Astrocyte (in vitro differentiated cells and primary cell): ENCODE results near the gene STRN4. TPM values are rescaled to one million over a fixed set of nuclear protein-coding genes. Genes with fewer than 3 reads are reported as not detected.
A peak's percentile ranks its signal among the peaks of the same experiment; 100 is the strongest.

Experiments used
- DNase-seq: peaks from one replicate; pipeline ENCODE4 v3.0.0-alpha.2; 2010; ENCODE audit warnings: low read depth
- FAIRE-seq: peaks from 2 replicates; lab custom pipeline; 2011; peaks lifted over from hg19 to GRCh38; lab: Jason Lieb, UNC
- H2AFZ ChIP-seq: 2 replicates; pipeline ENCODE4 v1.6.0; 2012; ENCODE audit warnings: low read depth, low read length, inconsistent platforms
- H3K27ac ChIP-seq: 2 replicates; pipeline ENCODE4 v1.5.1; 2011; ENCODE audit warnings: low read depth, low read length, inconsistent platforms
- H3K27me3 ChIP-seq: 2 replicates; pipeline ENCODE4 v1.6.0; 2011; ENCODE audit warnings: low read length, inconsistent platforms; ENCODE audit not compliant: insufficient read depth
- H3K36me3 ChIP-seq: 2 replicates; pipeline ENCODE4 v1.5.1; 2011; ENCODE audit warnings: low read length, inconsistent platforms; ENCODE audit not compliant: insufficient read depth
- H3K4me1 ChIP-seq: 2 replicates; pipeline ENCODE4 v1.5.1; 2011; ENCODE audit warnings: low read length, inconsistent platforms; ENCODE audit not compliant: insufficient read depth
- H3K4me2 ChIP-seq: 2 replicates; pipeline ENCODE4 v1.6.0; 2012; ENCODE audit warnings: low read length, inconsistent platforms
- H3K4me3 ChIP-seq: 2 replicates; pipeline ENCODE4 v1.5.1; 2011; ENCODE audit warnings: low read depth, mild to moderate bottlenecking, low read length, inconsistent platforms; ENCODE audit not compliant: insufficient read depth
- H3K79me2 ChIP-seq: 2 replicates; pipeline ENCODE4 v1.6.0; 2012; ENCODE audit warnings: mild to moderate bottlenecking, low read length, inconsistent platforms; ENCODE audit not compliant: insufficient read depth
- H3K9ac ChIP-seq: 2 replicates; pipeline ENCODE4 v1.6.0; 2012; ENCODE audit warnings: mild to moderate bottlenecking, low read length, inconsistent platforms
- H3K9me3 ChIP-seq: 2 replicates; pipeline ENCODE4 v1.5.1; 2012; ENCODE audit warnings: low read depth, mild to moderate bottlenecking, low read length, inconsistent platforms; ENCODE audit not compliant: insufficient read depth
- H4K20me1 ChIP-seq: 2 replicates; pipeline ENCODE4 v1.6.0; 2012; ENCODE audit warnings: low read length, inconsistent platforms; ENCODE audit not compliant: insufficient read depth
- H3K27ac Mint-ChIP-seq: one replicate; pipeline ENCODE4 v1.8.0; 2021; ENCODE audit warnings: mild to moderate bottlenecking, mixed read lengths; ENCODE audit not compliant: unreplicated experiment
- H3K27me3 Mint-ChIP-seq: one replicate; pipeline ENCODE4 v1.8.0; 2021; ENCODE audit warnings: low read depth, mixed read lengths; ENCODE audit not compliant: unreplicated experiment
- H3K36me3 Mint-ChIP-seq: one replicate; pipeline ENCODE4 v1.8.0; 2021; ENCODE audit warnings: low read depth, mixed read lengths; ENCODE audit not compliant: unreplicated experiment
- H3K4me1 Mint-ChIP-seq: one replicate; pipeline ENCODE4 v1.8.0; 2021; ENCODE audit warnings: low read depth, mixed read lengths; ENCODE audit not compliant: unreplicated experiment
- H3K4me3 Mint-ChIP-seq: one replicate; pipeline ENCODE4 v1.8.0; 2021; ENCODE audit warnings: mild to moderate bottlenecking, moderate library complexity, mixed read lengths; ENCODE audit not compliant: unreplicated experiment
- H3K9me3 Mint-ChIP-seq: one replicate; pipeline ENCODE4 v1.8.0; 2021; ENCODE audit warnings: mild to moderate bottlenecking, mixed read lengths; ENCODE audit not compliant: unreplicated experiment
- CTCF ChIP-seq: IDR thresholded peaks from 2 replicates; pipeline ENCODE4 v1.5.1; 2011; ENCODE audit warnings: low read depth, mild to moderate bottlenecking, inconsistent platforms, low read length, moderate library complexity; ENCODE audit not compliant: insufficient read depth
- EZH2 ChIP-seq: IDR thresholded peaks from 2 replicates; pipeline ENCODE4 v1.6.1; 2012; ENCODE audit warnings: mild to moderate bottlenecking, low read length, inconsistent platforms; ENCODE audit not compliant: insufficient read depth
- total RNA-seq: library from RNA; stranded (reverse); gene quantifications from 2 replicates; pipeline ENCODE4 v1.2.1, GENCODE V29; 2021

Gene STRN4
- total RNA-seq, 1 donor from 2014 or later = 80.8 TPM

- Histone ChIP-seq H4K20me1 (peaks cover 20% of the 10 kb centered on the region), H3K27me3 (no peaks in the 10 kb centered on the region), H3K4me2 (peak within 1 kb of the TSS; percentile 100), H3K9me3 (no peaks in the 10 kb centered on the region), H2AFZ (peak within 1 kb of the TSS; percentile 86), H3K4me1 (peaks cover 26% of the 10 kb centered on the region), H3K27ac (peak within 1 kb of the TSS; percentile 73), H3K79me2 (peaks cover 33% of the 10 kb centered on the region), H3K4me3 (peak within 1 kb of the TSS; percentile 83), H3K9ac (peak within 1 kb of the TSS; percentile 91), H3K36me3 (peaks cover 6% of the 10 kb centered on the region)
- H3K4me3 Mint-ChIP-seq = peak within 1 kb of the TSS; percentile 91
- H3K4me1 Mint-ChIP-seq = peaks cover 9% of the 10 kb centered on the region
- H3K9me3 Mint-ChIP-seq = no peaks in the 10 kb centered on the region
- TF ChIP-seq EZH2 (no peak), CTCF (no peak)
- no peak for FAIRE-seq
- H3K27ac Mint-ChIP-seq = peak within 1 kb of the TSS; percentile 89
- H3K27me3 Mint-ChIP-seq = no peaks in the 10 kb centered on the region
- H3K36me3 Mint-ChIP-seq = peaks cover 6% of the 10 kb centered on the region
- peak; percentile 67 for DNase-seq
Observed at GRCh38 chr19:46717034-46717715, 29.1 kb downstream of the STRN4 start, which contains the start of gene PRKD2. Gene PRKD2, minus strand, starts transcription at chr19:46717114. Its CDS starts 744 bp downstream, at chr19:46716370.

- no peak for DNase-seq
- Histone ChIP-seq H3K9ac (peak overlapping the region; percentile 91), H3K36me3 (peaks cover 6% of the 10 kb centered on the region), H3K4me2 (peak overlapping the region; percentile 100), H3K4me1 (peaks cover 23% of the 10 kb centered on the region), H3K79me2 (peaks cover 31% of the 10 kb centered on the region), H3K4me3 (peak overlapping the region; percentile 77), H2AFZ (no peak overlapping the region), H4K20me1 (peaks cover 15% of the 10 kb centered on the region), H3K27me3 (no peaks in the 10 kb centered on the region), H3K27ac (peak overlapping the region; percentile 72), H3K9me3 (no peaks in the 10 kb centered on the region)
- Mint-ChIP-seq H3K9me3 (no peaks in the 10 kb centered on the region), H3K27me3 (no peaks in the 10 kb centered on the region), H3K4me1 (peaks cover 7% of the 10 kb centered on the region), H3K27ac (peak overlapping the region; percentile 89), H3K4me3 (peak overlapping the region; percentile 91), H3K36me3 (peaks cover 6% of the 10 kb centered on the region)
- FAIRE-seq = no peak
- no peak for TF ChIP-seq EZH2
- TF ChIP-seq CTCF = no peak
Observed at GRCh38 chr19:46716672-46717033, 29.6 kb downstream of the STRN4 start.
